OCI-LY3 (cell line): ENCODE results near the gene WTAP.

Source experiments
- CTCF ChIP-seq: fragments of 200-600, 300-600 bp; sonication (generic); IDR thresholded peaks from 2 replicates; pipeline ENCODE4 v1.5.1; 2014; ENCODE audit warnings: antibody characterized with exemption, low read length, low read depth
- EZH2phosphoT487 ChIP-seq: fragments of 200-600 bp; shearing (Covaris generic); IDR thresholded peaks from 2 replicates; pipeline ENCODE4 v1.6.1; 2018; ENCODE audit warnings: antibody characterized with exemption, mixed run types, low read depth

- TF ChIP-seq CTCF, result no peak
- no peak for TF ChIP-seq EZH2phosphoT487
These were observed 70.2 kb downstream of the WTAP start for GRCh38 chr6:159797554-159797953.
